WTC11 (cell line): ENCODE results near the gene TRIP13.
"Not testable (repeated sequence)": the region's sequence is repeated elsewhere in the genome, so short reads cannot be mapped to it uniquely, and the experiment has no call there.

Source experiments
- CREB1 ChIP-seq: sonication (generic); formaldehyde crosslinking; IDR thresholded peaks from 2 replicates; pipeline ENCODE4 v1.8.0; 2023; ENCODE audit warnings: mild to moderate bottlenecking, missing genetic modification reagents
- CREM ChIP-seq: sonication (generic); formaldehyde crosslinking; IDR thresholded peaks from 2 replicates; pipeline ENCODE4 v1.8.1; 2022; ENCODE audit warnings: mild to moderate bottlenecking, missing genetic modification reagents, moderate library complexity
- FOXJ3 ChIP-seq: sonication (generic); formaldehyde crosslinking; IDR thresholded peaks from 2 replicates; pipeline ENCODE4 v1.9.0; 2021; ENCODE audit warnings: missing genetic modification reagents, mild to moderate bottlenecking, borderline replicate concordance
- FOXP1 ChIP-seq: sonication (generic); formaldehyde crosslinking; IDR thresholded peaks from 2 replicates; pipeline ENCODE4 v1.8.0; 2022; ENCODE audit warnings: missing genetic modification reagents, mild to moderate bottlenecking, moderate library complexity, borderline replicate concordance
- IRF2 ChIP-seq: sonication (generic); formaldehyde crosslinking; IDR thresholded peaks from 2 replicates; pipeline ENCODE4 v1.8.0; 2022; ENCODE audit warnings: low read depth, missing genetic modification reagents, borderline replicate concordance
- KAT7 ChIP-seq: sonication (generic); formaldehyde crosslinking; IDR thresholded peaks from 2 replicates; pipeline ENCODE4 v1.8.1; 2023; ENCODE audit warnings: missing genetic modification reagents, mild to moderate bottlenecking, borderline replicate concordance
- NR3C1 ChIP-seq: sonication (generic); formaldehyde crosslinking; conservative IDR thresholded peaks from 2 replicates; pipeline ENCODE4 v1.8.1; 2023; ENCODE audit warnings: low read depth, mild to moderate bottlenecking, missing genetic modification reagents
- TEAD4 ChIP-seq: sonication (generic); formaldehyde crosslinking; IDR thresholded peaks from 2 replicates; pipeline ENCODE4 v1.8.0; 2022; ENCODE audit warnings: mild to moderate bottlenecking, missing genetic modification reagents
- ZNF138 ChIP-seq: sonication (generic); formaldehyde crosslinking; conservative IDR thresholded peaks from 2 replicates; pipeline ENCODE4 v1.8.1; 2022; ENCODE audit warnings: mild to moderate bottlenecking, moderate library complexity, missing genetic modification reagents
- ZNF232 ChIP-seq: sonication (generic); formaldehyde crosslinking; IDR thresholded peaks from 2 replicates; pipeline ENCODE4 v1.8.0; 2022; ENCODE audit warnings: mild to moderate bottlenecking, missing genetic modification reagents
- TF ChIP-seq, protein P1 (sequence below): fragments of 200-600 bp; IDR thresholded peaks from 2 replicates; pipeline ENCODE4 v1.8.0; 2022; ENCODE audit warnings: antibody characterized with exemption
- TF ChIP-seq, protein P2 (sequence below): sonication (generic); formaldehyde crosslinking; IDR thresholded peaks from 2 replicates; pipeline ENCODE4 v1.8.0; 2022; ENCODE audit warnings: missing genetic modification reagents
- TF ChIP-seq, protein P3 (sequence below): fragments of 250-450 bp; sonication (Bioruptor Pico); IDR thresholded peaks from 2 replicates; pipeline ENCODE4 v2.1.2; 2022; ENCODE audit warnings: mild to moderate bottlenecking, moderate library complexity
- TF ChIP-seq, protein P4 (sequence below): sonication (generic); formaldehyde crosslinking; IDR thresholded peaks from 2 replicates; pipeline ENCODE4 v1.8.1; 2022; ENCODE audit warnings: mild to moderate bottlenecking, missing genetic modification reagents, moderate library complexity, borderline replicate concordance

DNA sequence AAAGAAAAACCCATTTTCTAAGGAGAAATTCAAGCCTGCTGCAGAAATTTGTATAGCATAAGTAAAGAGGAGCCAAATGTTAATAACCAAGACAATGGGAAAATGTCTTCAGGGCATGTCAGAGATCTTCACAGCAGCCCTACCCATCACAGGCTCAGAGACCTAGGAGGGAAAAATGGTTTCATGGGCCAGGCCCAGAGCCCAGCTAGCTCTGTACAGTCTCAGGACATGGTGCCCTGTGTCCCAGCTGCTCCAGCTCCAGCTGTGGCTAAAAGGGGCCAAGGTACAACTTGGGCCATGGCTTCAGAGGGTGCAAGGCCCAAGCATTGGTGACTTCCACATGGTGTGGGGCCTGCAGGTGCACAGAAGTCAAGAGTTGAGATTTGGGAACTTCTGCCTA, 36.5 kb downstream of the TRIP13 start:
- TF ChIP-seq NR3C1; TEAD4 (CRISPR knock-in tag); CREM; FOXJ3 (CRISPR knock-in tag); ZNF232 (CRISPR knock-in tag); ZNF138 (CRISPR knock-in tag); CREB1 (CRISPR knock-in tag); FOXP1 (CRISPR knock-in tag); IRF2 (CRISPR knock-in tag); KAT7 (CRISPR knock-in tag): not testable (repeated sequence)
- TF ChIP-seq, protein P1, sequence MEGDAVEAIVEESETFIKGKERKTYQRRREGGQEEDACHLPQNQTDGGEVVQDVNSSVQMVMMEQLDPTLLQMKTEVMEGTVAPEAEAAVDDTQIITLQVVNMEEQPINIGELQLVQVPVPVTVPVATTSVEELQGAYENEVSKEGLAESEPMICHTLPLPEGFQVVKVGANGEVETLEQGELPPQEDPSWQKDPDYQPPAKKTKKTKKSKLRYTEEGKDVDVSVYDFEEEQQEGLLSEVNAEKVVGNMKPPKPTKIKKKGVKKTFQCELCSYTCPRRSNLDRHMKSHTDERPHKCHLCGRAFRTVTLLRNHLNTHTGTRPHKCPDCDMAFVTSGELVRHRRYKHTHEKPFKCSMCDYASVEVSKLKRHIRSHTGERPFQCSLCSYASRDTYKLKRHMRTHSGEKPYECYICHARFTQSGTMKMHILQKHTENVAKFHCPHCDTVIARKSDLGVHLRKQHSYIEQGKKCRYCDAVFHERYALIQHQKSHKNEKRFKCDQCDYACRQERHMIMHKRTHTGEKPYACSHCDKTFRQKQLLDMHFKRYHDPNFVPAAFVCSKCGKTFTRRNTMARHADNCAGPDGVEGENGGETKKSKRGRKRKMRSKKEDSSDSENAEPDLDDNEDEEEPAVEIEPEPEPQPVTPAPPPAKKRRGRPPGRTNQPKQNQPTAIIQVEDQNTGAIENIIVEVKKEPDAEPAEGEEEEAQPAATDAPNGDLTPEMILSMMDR = not testable (repeated sequence)
- TF ChIP-seq, protein P2, sequence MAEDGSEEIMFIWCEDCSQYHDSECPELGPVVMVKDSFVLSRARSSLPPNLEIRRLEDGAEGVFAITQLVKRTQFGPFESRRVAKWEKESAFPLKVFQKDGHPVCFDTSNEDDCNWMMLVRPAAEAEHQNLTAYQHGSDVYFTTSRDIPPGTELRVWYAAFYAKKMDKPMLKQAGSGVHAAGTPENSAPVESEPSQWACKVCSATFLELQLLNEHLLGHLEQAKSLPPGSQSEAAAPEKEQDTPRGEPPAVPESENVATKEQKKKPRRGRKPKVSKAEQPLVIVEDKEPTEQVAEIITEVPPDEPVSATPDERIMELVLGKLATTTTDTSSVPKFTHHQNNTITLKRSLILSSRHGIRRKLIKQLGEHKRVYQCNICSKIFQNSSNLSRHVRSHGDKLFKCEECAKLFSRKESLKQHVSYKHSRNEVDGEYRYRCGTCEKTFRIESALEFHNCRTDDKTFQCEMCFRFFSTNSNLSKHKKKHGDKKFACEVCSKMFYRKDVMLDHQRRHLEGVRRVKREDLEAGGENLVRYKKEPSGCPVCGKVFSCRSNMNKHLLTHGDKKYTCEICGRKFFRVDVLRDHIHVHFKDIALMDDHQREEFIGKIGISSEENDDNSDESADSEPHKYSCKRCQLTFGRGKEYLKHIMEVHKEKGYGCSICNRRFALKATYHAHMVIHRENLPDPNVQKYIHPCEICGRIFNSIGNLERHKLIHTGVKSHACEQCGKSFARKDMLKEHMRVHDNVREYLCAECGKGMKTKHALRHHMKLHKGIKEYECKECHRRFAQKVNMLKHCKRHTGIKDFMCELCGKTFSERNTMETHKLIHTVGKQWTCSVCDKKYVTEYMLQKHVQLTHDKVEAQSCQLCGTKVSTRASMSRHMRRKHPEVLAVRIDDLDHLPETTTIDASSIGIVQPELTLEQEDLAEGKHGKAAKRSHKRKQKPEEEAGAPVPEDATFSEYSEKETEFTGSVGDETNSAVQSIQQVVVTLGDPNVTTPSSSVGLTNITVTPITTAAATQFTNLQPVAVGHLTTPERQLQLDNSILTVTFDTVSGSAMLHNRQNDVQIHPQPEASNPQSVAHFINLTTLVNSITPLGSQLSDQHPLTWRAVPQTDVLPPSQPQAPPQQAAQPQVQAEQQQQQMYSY = not testable (repeated sequence)
- TF ChIP-seq, protein P3, sequence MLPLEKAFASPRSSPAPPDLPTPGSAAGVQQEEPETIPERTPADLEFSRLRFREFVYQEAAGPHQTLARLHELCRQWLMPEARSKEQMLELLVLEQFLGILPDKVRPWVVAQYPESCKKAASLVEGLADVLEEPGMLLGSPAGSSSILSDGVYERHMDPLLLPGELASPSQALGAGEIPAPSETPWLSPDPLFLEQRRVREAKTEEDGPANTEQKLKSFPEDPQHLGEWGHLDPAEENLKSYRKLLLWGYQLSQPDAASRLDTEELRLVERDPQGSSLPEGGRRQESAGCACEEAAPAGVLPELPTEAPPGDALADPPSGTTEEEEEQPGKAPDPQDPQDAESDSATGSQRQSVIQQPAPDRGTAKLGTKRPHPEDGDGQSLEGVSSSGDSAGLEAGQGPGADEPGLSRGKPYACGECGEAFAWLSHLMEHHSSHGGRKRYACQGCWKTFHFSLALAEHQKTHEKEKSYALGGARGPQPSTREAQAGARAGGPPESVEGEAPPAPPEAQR = not testable (repeated sequence)
- TF ChIP-seq, protein P4, sequence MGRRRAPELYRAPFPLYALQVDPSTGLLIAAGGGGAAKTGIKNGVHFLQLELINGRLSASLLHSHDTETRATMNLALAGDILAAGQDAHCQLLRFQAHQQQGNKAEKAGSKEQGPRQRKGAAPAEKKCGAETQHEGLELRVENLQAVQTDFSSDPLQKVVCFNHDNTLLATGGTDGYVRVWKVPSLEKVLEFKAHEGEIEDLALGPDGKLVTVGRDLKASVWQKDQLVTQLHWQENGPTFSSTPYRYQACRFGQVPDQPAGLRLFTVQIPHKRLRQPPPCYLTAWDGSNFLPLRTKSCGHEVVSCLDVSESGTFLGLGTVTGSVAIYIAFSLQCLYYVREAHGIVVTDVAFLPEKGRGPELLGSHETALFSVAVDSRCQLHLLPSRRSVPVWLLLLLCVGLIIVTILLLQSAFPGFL (CRISPR knock-in tag) = not testable (repeated sequence)
